Spleen (tissue), 11 donors: ENCODE measurements around the gene KCTD3. TPM values are rescaled to one million over a fixed set of nuclear protein-coding genes. Genes with fewer than 3 reads are reported as not detected.

Experiments
- DNase-seq: peaks from one replicate; pipeline ENCODE4 v3.0.0-alpha.2; 2020
- H3K27ac ChIP-seq, 8 donors: fragments of 200-600 bp; sonication (generic) in 7 of 8; 1 replicate in 4 of 8; 2 replicates in 4 of 8; pipeline versions ENCODE4 v1.5.0 to v1.8.0; 2016 to 2021; ENCODE audit warnings: inconsistent platforms in 4 of 8, mild to moderate bottlenecking in 4 of 8, moderate library complexity in 1 of 8
- H3K27me3 ChIP-seq, 7 donors: fragments of 200-600 bp; sonication (generic) in 6 of 7; replicated peaks in 1 of 7; 1 replicate in 4 of 7; 2 replicates in 3 of 7; pipeline versions ENCODE4 v1.5.0 to v1.8.0; 2016 to 2021; ENCODE audit warnings: inconsistent platforms in 3 of 7, mild to moderate bottlenecking in 1 of 7
- H3K36me3 ChIP-seq, 6 donors: fragments of 200-600 bp; sonication (generic) in 5 of 6; 1 replicate in 4 of 6; 2 replicates in 2 of 6; pipeline versions ENCODE4 v1.5.0 to v1.8.0; 2016 to 2021; ENCODE audit warnings: inconsistent platforms in 2 of 6
- H3K4me1 ChIP-seq, 6 donors: fragments of 200-600 bp; sonication (generic) in 5 of 6; 1 replicate in 3 of 6; 2 replicates in 3 of 6; pipeline versions ENCODE4 v1.5.0 to v1.8.0; 2016 to 2021; ENCODE audit warnings: inconsistent platforms in 3 of 6
- H3K4me3 ChIP-seq, 8 donors: fragments of 200-600 bp; sonication (generic) in 7 of 8; 1 replicate in 4 of 8; 2 replicates in 4 of 8; pipeline versions ENCODE4 v1.5.0 to v1.8.0; 2016 to 2021; ENCODE audit warnings: inconsistent platforms in 4 of 8, mild to moderate bottlenecking in 4 of 8, moderate library complexity in 2 of 8
- H3K9me3 ChIP-seq, 8 donors: fragments of 200-600 bp; sonication (generic) in 7 of 8; 1 replicate in 4 of 8; 2 replicates in 4 of 8; pipeline versions ENCODE4 v1.5.0 to v1.8.0; 2016 to 2021; ENCODE audit warnings: inconsistent platforms in 4 of 8
- CTCF ChIP-seq, 11 experiments: fragments of 200-600 bp in 7 of 11; fragments of 450-650 bp in 4 of 11; sonication (generic) in 4 of 11; IDR thresholded peaks in 8 of 11; conservative IDR thresholded peaks in 3 of 11; 1 replicate in 7 of 11; 2 replicates in 4 of 11; pipeline versions ENCODE4 v1.4.0 to v1.8.0; 2016 to 2021; ENCODE audit warnings: antibody characterized with exemption in 11 of 11, inconsistent platforms in 4 of 11, mild to moderate bottlenecking in 1 of 11
- POLR2A ChIP-seq, 3 donors: fragments of 450-650 bp; IDR thresholded peaks; one replicate each; pipeline ENCODE4 v1.5.1; 2017; ENCODE audit warnings: antibody characterized with exemption in 3 of 3, mild to moderate bottlenecking in 1 of 3
- POLR2AphosphoS5 ChIP-seq, 3 donors: sonication (generic); formaldehyde crosslinking; IDR thresholded peaks; one replicate each; pipeline ENCODE4 v1.5.1; 2017; ENCODE audit warnings: antibody characterized with exemption in 3 of 3
- WGBS, 5 donors: extraction: QIAGEN DNeasy Blood & Tissue Kit in 3 of 5; methylation state at CpG; one replicate each; pipeline versions ENCODE4 v1.1.5 to v1.1.7; 2013 to 2018; 5-methylcytosine and 5-hydroxymethylcytosine counted together
- intact Hi-C: fragments of 100-400 bp; cut with DNase I; formaldehyde crosslinking; loops from one replicate; pipeline ENCODE4 v1.15.0; 2023; ENCODE audit warnings: low total_unique reads
- polyA plus RNA-seq, 3 donors: library from polyadenylated mRNA; stranded (reverse); fragments of 200-250 nt; gene quantifications; one replicate each; pipeline ENCODE4 v1.2.1, GENCODE V29; 2013
- total RNA-seq, 7 donors: library from RNA; depleted of rRNA in 3 of 7; stranded (reverse); fragments of >200 nt in 3 of 7; fragmentation: NEBNext Ultra II Directional in 4 of 7; extraction: Animal tissue kit (Norgen Biotek cat#: 25700) in 4 of 7; gene quantifications; one replicate each; pipeline versions ENCODE4 v1.1.0 to v1.2.1, GENCODE V29; 2016 to 2021
- donor health status: healthy with polysubstance abuse.
- donor health status: DM: no; HTN: no; CAD: no; lungs with moderate emphysema.
- donor health status: DM: no; HTN: no; CAD: no.
- donor health status: Bipolar disorder and iron deficiency.
- donor health status: healthy.
- donor health status: DM: no; HTN: no; CAD: no.
- donor health status: DM: yes; HTN: yes; CAD: no.

The KCTD3 gene
- total and polyA plus RNA-seq, 10 donors, result 7.6 to 33.0 (median 21.3) TPM

- H3K4me3 ChIP-seq, result no peak overlapping the region
- 72 to 83% (median 76%) methylated on average over 1 of the region's 1 CpG for WGBS, 5 donors
- TF ChIP-seq CTCF (IDR thresholded peaks at IDR 0.05 in 8 of 11, conservative IDR thresholded peaks at IDR 0.05 in 3 of 11) (no peak), POLR2A (IDR thresholded peaks at IDR 0.05) (no peak), POLR2AphosphoS5 (IDR thresholded peaks at IDR 0.05) (no peak)
- no peak overlapping the region for H3K27ac ChIP-seq
- intact Hi-C loops, result no loop called here
- no peaks in the 10 kb centered on the region for H3K9me3 ChIP-seq
- no peaks in the 10 kb centered on the region for H3K27me3 ChIP-seq
- no peak for DNase-seq
- H3K36me3 ChIP-seq, result no peaks in the 10 kb centered on the region
- no peaks in the 10 kb centered on the region for H3K4me1 ChIP-seq
Observed at GRCh38 chr1:215652371-215652770, 85.3 kb downstream of the KCTD3 start.

GRCh38 chr1:215657047-215657446 lies 89.9 kb downstream of the KCTD3 start:
- H3K4me1 ChIP-seq, result no peaks in the 10 kb centered on the region
- intact Hi-C loops, result no loop called here
- no peak overlapping the region for H3K4me3 ChIP-seq
- TF ChIP-seq CTCF (IDR thresholded peaks at IDR 0.05 in 8 of 11, conservative IDR thresholded peaks at IDR 0.05 in 3 of 11) (no peak), POLR2A (IDR thresholded peaks at IDR 0.05) (no peak), POLR2AphosphoS5 (IDR thresholded peaks at IDR 0.05) (no peak)
- no peaks in the 10 kb centered on the region for H3K36me3 ChIP-seq
- DNase-seq, result no peak
- 87 to 95% (median 91%) methylated on average over 4 of the region's 4 CpGs for WGBS, 5 donors
- no peak overlapping the region for H3K27ac ChIP-seq
- H3K27me3 ChIP-seq, result no peaks in the 10 kb centered on the region
- no peaks in the 10 kb centered on the region for H3K9me3 ChIP-seq

- Histone ChIP-seq H3K4me3 (no peak overlapping the region), H3K36me3 (no peaks in the 10 kb centered on the region), H3K27ac (no peak overlapping the region), H3K9me3 (no peaks in the 10 kb centered on the region), H3K27me3 (no peaks in the 10 kb centered on the region), H3K4me1 (no peaks in the 10 kb centered on the region)
- TF ChIP-seq CTCF (IDR thresholded peaks at IDR 0.05 in 8 of 11, conservative IDR thresholded peaks at IDR 0.05 in 3 of 11) (no peak), POLR2A (IDR thresholded peaks at IDR 0.05) (no peak), POLR2AphosphoS5 (IDR thresholded peaks at IDR 0.05) (no peak)
- intact Hi-C loops, result no loop called here
- DNase-seq, result no peak
Observed at GRCh38 chr1:215660259-215660658, 93.2 kb downstream of the KCTD3 start.

GRCh38 chr1:215661033-215661432 lies 93.9 kb downstream of the KCTD3 start:
- Histone ChIP-seq H3K36me3 (no peaks in the 10 kb centered on the region), H3K27me3 (no peaks in the 10 kb centered on the region), H3K27ac (no peak overlapping the region), H3K4me1 (no peaks in the 10 kb centered on the region), H3K9me3 (no peaks in the 10 kb centered on the region), H3K4me3 (no peak overlapping the region)
- TF ChIP-seq POLR2A (IDR thresholded peaks at IDR 0.05) (no peak), POLR2AphosphoS5 (IDR thresholded peaks at IDR 0.05) (no peak), CTCF (IDR thresholded peaks at IDR 0.05 in 8 of 11, conservative IDR thresholded peaks at IDR 0.05 in 3 of 11) (no peak)
- DNase-seq, result no peak
- intact Hi-C loops, result no loop called here
- 47 to 78% (median 76%) methylated on average over 1 of the region's 1 CpG for WGBS, 5 donors
